Adrenal gland (tissue), 12 donors: Measurements from ENCODE around the gene DNAJC1. TPM values are rescaled to one million over a fixed set of nuclear protein-coding genes. Genes with fewer than 3 reads are reported as not detected.

Experiments
- DNase-seq, 7 donors: peaks; one replicate each; pipeline ENCODE4 v3.0.0-alpha.2; 2019 to 2020
- H3K27ac ChIP-seq, 5 donors: fragments of 200-600 bp; sonication (generic) in 4 of 5; 1 replicate in 3 of 5; 2 replicates in 2 of 5; pipeline versions ENCODE4 v1.5.1 to v1.8.0; 2016 to 2020; ENCODE audit warnings: mild to moderate bottlenecking in 1 of 5
- H3K27me3 ChIP-seq: fragments of 200-600 bp; 2 replicates; pipeline ENCODE4 v1.8.0; 2021
- H3K36me3 ChIP-seq, 2 donors: fragments of 200-600 bp; replicated peaks in 1 of 2; 1 replicate in 1 of 2; 2 replicates in 1 of 2; pipeline versions ENCODE4 v1.5.1 to v1.8.0; 2018 to 2022
- H3K4me1 ChIP-seq, 2 donors: fragments of 200-600 bp; replicated peaks in 1 of 2; 1 replicate in 1 of 2; 2 replicates in 1 of 2; pipeline versions ENCODE4 v1.5.1 to v1.8.0; 2018 to 2021
- H3K4me3 ChIP-seq, 4 donors: fragments of 200-600 bp; sonication (generic) in 3 of 4; one replicate each; pipeline ENCODE4 v1.5.1; 2016 to 2018
- H3K9me3 ChIP-seq, 3 donors: fragments of 200-600 bp; sonication (generic) in 1 of 3; replicated peaks in 1 of 3; 1 replicate in 2 of 3; 2 replicates in 1 of 3; pipeline versions ENCODE4 v1.5.1 to v1.8.0; 2016 to 2021
- POLR2A ChIP-seq, 2 donors: fragments of 450-650 bp; IDR thresholded peaks; one replicate each; pipeline ENCODE4 v1.6.1; 2017; ENCODE audit warnings: antibody characterized with exemption in 2 of 2, mild to moderate bottlenecking in 2 of 2, moderate library complexity in 1 of 2
- WGBS, 4 donors: extraction: QIAGEN DNeasy Blood & Tissue Kit in 2 of 4; methylation state at CpG; one replicate each; pipeline versions ENCODE4 v1.1.5 to v1.1.7; 2013 to 2017; 5-methylcytosine and 5-hydroxymethylcytosine counted together
- intact Hi-C, 2 donors: fragments of 100-400 bp; cut with DNase I; formaldehyde crosslinking; loops; one replicate each; pipeline versions ENCODE4 v1.14.1 to v1.15.0; 2022 to 2023
- polyA plus RNA-seq, 3 donors: library from polyadenylated mRNA; stranded (reverse); fragments of 200-250 nt in 2 of 3; fragments of 350-450 nt in 1 of 3; fragmentation: Illumina TruSeq in 1 of 3; extraction: RNeasy Lipid Tissue Mini Kit (QIAGEN cat#74804) in 1 of 3; gene quantifications; one replicate each; pipeline ENCODE4 v1.2.3, GENCODE V29; 2013 to 2014
- total RNA-seq, 9 donors: library from RNA; depleted of rRNA in 4 of 9; stranded (reverse); fragments of >200 nt in 4 of 9; fragments of 120-200 nt in 1 of 9; fragmentation: NEBNext Ultra II Directional in 1 of 9; extraction: Animal tissue kit (Norgen Biotek cat#: 25700) in 1 of 9; gene quantifications; one replicate each; pipeline versions ENCODE4 v1.1.0 to v1.2.4, GENCODE V29; 2013 to 2023
- TF ChIP-seq, protein P1 (sequence below), 6 experiments: fragments of 450-650 bp in 4 of 6; fragments of 200-600 bp in 2 of 6; sonication (generic) in 1 of 6; IDR thresholded peaks; 1 replicate in 5 of 6; 2 replicates in 1 of 6; pipeline versions ENCODE4 v1.5.1 to v1.8.0; 2016 to 2021; ENCODE audit warnings: antibody characterized with exemption in 6 of 6, mild to moderate bottlenecking in 2 of 6, moderate library complexity in 1 of 6
- donor health status: healthy with polysubstance abuse.
- donor health status: Bipolar disorder and iron deficiency.
- donor health status: DM: yes; HTN: yes; CAD: no.
- donor health status: DM: no; HTN: no; CAD: no.
- donor health status: DM: no; HTN: no; CAD: no.
- donor health status: DM: yes; HTN: yes; CAD: no.

The DNAJC1 gene
- total and polyA plus RNA-seq, 12 donors, result 11.0 to 84.4 (median 36.8) TPM

DNA sequence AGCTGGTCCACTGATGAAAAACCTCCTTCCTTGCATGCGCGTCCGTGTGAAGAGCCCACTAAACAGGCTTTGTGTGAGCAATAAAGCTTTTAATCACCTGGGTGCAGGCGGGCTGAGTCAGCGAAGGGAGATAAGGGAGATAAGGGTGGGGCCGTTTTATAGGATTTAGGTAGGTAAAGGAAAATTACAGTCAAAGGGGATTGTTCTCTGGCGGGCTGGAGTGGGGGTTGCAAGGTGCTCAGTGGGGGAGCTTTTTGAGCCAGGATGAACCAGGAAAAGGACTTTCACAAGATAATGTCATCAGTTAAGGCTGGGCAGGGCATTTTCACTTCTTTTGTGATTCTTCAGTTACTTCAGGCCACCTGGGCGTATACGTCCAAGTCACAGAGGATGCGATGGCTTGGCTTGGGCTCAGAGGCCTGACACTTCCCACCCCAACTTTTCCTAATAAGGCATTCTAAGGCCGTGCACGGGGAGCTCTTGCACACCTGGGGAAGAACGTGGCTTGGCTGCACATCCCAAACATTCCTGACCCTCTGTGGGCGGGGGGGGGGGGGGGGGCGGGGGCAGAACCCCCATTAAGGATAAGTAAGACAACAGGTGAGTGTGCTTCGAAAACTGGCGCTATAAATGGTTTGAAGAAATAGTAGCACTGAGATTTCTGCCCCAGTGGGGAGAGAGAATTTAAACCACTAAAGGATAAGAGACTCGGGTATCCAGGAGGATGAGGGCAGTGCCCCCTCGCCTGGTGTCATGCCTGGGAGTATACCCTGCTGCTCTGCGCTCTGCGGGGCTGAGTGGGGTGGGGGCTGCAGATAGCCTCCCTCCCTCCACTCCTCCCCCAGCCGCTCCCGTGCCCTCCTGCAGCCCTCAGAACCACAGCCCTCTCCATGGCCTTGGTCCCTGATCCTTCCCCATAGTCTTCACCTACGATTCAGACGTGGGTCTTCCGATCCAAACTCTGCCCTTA lies 251.9 kb downstream of the DNAJC1 start:
- H3K4me1 ChIP-seq, result no peaks in the 10 kb centered on the region
- no peak for TF ChIP-seq POLR2A (IDR thresholded peaks at IDR 0.05)
- TF ChIP-seq, protein P1, sequence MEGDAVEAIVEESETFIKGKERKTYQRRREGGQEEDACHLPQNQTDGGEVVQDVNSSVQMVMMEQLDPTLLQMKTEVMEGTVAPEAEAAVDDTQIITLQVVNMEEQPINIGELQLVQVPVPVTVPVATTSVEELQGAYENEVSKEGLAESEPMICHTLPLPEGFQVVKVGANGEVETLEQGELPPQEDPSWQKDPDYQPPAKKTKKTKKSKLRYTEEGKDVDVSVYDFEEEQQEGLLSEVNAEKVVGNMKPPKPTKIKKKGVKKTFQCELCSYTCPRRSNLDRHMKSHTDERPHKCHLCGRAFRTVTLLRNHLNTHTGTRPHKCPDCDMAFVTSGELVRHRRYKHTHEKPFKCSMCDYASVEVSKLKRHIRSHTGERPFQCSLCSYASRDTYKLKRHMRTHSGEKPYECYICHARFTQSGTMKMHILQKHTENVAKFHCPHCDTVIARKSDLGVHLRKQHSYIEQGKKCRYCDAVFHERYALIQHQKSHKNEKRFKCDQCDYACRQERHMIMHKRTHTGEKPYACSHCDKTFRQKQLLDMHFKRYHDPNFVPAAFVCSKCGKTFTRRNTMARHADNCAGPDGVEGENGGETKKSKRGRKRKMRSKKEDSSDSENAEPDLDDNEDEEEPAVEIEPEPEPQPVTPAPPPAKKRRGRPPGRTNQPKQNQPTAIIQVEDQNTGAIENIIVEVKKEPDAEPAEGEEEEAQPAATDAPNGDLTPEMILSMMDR (IDR thresholded peaks at IDR 0.05), result no peak
- no peaks in the 10 kb centered on the region for H3K36me3 ChIP-seq
- H3K4me3 ChIP-seq, result no peak overlapping the region
- H3K27me3 ChIP-seq, result no peaks in the 10 kb centered on the region
- H3K9me3 ChIP-seq, result no peaks in the 10 kb centered on the region
- no peak overlapping the region for H3K27ac ChIP-seq
- intact Hi-C loops, result no loop called here
- WGBS, 4 donors, result 79 to 85% (median 81%) methylated on average over 26 of the region's 26 CpGs
- DNase-seq, result no peak

DNA sequence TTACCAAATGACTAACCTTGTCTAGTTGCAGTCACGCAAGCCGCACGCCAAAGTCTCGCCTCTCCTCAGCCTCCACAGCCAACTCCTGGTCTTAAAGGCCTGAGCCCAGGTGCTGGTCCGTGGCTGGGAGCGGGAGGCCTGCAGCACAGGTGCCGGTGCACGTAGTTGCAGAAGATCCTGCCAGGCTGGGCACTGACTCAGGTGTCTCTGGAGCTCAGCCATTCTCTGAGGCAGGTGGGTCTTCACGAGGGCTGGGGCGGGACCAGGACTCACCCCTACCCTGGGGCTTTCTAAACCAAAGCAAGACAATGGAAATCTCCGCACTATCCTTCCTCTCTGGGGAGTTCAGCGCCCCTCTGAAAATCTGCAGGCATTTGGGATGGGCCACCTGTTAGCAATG lies 253.1 kb downstream of the DNAJC1 start:
- Histone ChIP-seq H3K4me3 (no peak overlapping the region), H3K27ac (no peak overlapping the region), H3K27me3 (no peaks in the 10 kb centered on the region), H3K36me3 (no peaks in the 10 kb centered on the region), H3K9me3 (no peaks in the 10 kb centered on the region), H3K4me1 (no peaks in the 10 kb centered on the region)
- DNase-seq, result no peak
- TF ChIP-seq, protein P1 (IDR thresholded peaks at IDR 0.05), result no peak
- TF ChIP-seq POLR2A (IDR thresholded peaks at IDR 0.05), result no peak
- WGBS, 4 donors, result 92 to 97% (median 95%) methylated on average over 6 to 12 of the region's 12 CpGs
- intact Hi-C loops, result no loop called here

DNA sequence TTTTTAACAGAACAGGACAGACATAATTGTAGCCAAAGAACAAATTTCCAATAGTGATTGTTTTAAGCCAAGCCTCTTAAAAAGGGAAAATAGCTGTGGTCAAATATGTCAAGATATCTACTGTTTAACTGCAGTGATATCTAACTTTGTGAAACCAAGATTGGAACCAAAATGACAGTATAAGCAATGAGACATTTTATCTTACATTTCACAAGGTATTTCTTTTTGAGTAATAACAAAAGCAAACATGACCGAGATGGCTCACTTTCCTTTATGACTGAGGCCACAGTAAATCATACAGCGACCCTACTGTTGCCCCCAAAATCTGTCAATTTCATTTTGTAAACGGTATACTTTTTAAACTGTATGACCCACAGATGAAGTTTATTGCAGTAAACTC lies 253.7 kb downstream of the DNAJC1 start:
- 59 to 76% (median 65%) methylated on average over 3 of the region's 3 CpGs for WGBS, 4 donors
- DNase-seq, result no peak
- Histone ChIP-seq H3K36me3 (peaks cover 0 to under 1% of the 10 kb centered on the region in 2 donors), H3K4me1 (no peaks in the 10 kb centered on the region), H3K9me3 (no peaks in the 10 kb centered on the region), H3K27ac (no peak overlapping the region), H3K27me3 (no peaks in the 10 kb centered on the region), H3K4me3 (no peak overlapping the region)
- TF ChIP-seq, protein P1 (IDR thresholded peaks at IDR 0.05), result no peak
- TF ChIP-seq POLR2A (IDR thresholded peaks at IDR 0.05), result no peak
- intact Hi-C loops, result loop anchor here in 1 of 2 donors (10.0 kb wide), 1 partner anchor 205 kb away; no protein-coding TSS in a partner anchor

DNA sequence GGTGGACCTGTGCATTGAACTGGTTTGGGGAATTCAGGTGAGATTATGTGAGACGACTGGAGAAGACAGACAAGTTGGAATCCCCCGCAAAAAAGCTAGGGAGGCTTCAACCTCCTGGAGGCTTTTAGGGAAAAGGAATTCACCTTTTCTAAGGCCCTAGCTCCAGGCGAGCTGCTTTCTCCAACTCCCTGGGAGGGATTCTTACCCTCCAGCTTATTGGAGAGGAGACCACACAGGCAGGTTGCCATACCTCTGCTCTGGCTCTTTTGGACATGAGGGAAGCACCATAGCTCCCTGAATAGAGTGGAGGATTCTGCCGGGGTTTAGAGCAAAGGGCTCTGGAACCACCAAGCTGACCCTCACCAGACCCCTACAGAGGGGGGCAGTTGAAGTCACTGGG lies 255.7 kb downstream of the DNAJC1 start:
- DNase-seq, result no peak
- intact Hi-C loops, result loop anchor here in 1 of 2 donors (10.0 kb wide), 1 partner anchor 207 kb away; no protein-coding TSS in a partner anchor
- Histone ChIP-seq H3K36me3 (peaks cover 3 to 20% of the 10 kb centered on the region in 2 donors), H3K9me3 (no peaks in the 10 kb centered on the region), H3K27me3 (no peaks in the 10 kb centered on the region), H3K4me1 (no peaks in the 10 kb centered on the region), H3K27ac (no peak overlapping the region), H3K4me3 (no peak overlapping the region)
- WGBS, 4 donors, result 85 to 94% (median 91%) methylated on average over 3 to 4 of the region's 4 CpGs
- TF ChIP-seq POLR2A (IDR thresholded peaks at IDR 0.05), result no peak
- TF ChIP-seq, protein P1 (IDR thresholded peaks at IDR 0.05), result no peak
